Skeletal muscle satellite cell (primary cell): ENCODE measurements around the gene FAM156B. TPM values are rescaled to one million over a fixed set of nuclear protein-coding genes. Genes with fewer than 3 reads are reported as not detected.
"Not testable (repeated sequence)": the region's sequence is repeated elsewhere in the genome, so short reads cannot be mapped to it uniquely, and the experiment has no call there.

Experiments
- H3K27me3 ChIP-seq: 2 replicates; pipeline ENCODE4 v1.7.0; 2013; ENCODE audit warnings: low read length; ENCODE audit not compliant: control insufficient read depth, insufficient read depth
- H3K36me3 ChIP-seq: 2 replicates; pipeline ENCODE4 v1.7.0; 2013; ENCODE audit warnings: mild to moderate bottlenecking, control low read depth, low read length; ENCODE audit not compliant: insufficient read depth
- H3K4me1 ChIP-seq: 2 replicates; pipeline ENCODE4 v1.7.0; 2013; ENCODE audit warnings: low read length; ENCODE audit not compliant: control insufficient read depth, insufficient read depth
- H3K4me2 ChIP-seq: 2 replicates; pipeline ENCODE4 v1.7.0; 2013; ENCODE audit warnings: mild to moderate bottlenecking, low read length
- H3K4me3 ChIP-seq: 2 replicates; pipeline ENCODE4 v1.7.0; 2013; ENCODE audit warnings: low read length
- H3K9ac ChIP-seq: 2 replicates; pipeline ENCODE4 v1.7.0; 2013; ENCODE audit warnings: mild to moderate bottlenecking, low read depth, low read length, moderate library complexity
- H3K9me3 ChIP-seq: replicated peaks from 2 replicates; pipeline ENCODE4 v1.7.0; 2013; ENCODE audit warnings: mild to moderate bottlenecking, control low read depth, low read length
- total RNA-seq: library from RNA; depleted of rRNA; stranded (reverse); fragments of >200 nt; gene quantifications from 2 replicates; pipeline ENCODE4 v1.2.3, GENCODE V29; 2012; rRNA removed

The FAM156B gene, protein sequence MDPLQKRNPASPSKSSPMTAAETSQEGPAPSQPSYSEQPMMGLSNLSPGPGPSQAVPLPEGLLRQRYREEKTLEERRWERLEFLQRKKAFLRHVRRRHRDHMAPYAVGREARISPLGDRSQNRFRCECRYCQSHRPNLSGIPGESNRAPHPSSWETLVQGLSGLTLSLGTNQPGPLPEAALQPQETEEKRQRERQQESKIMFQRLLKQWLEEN
- total RNA-seq, result 12.7 and 13.1 TPM in 2 replicates

DNA sequence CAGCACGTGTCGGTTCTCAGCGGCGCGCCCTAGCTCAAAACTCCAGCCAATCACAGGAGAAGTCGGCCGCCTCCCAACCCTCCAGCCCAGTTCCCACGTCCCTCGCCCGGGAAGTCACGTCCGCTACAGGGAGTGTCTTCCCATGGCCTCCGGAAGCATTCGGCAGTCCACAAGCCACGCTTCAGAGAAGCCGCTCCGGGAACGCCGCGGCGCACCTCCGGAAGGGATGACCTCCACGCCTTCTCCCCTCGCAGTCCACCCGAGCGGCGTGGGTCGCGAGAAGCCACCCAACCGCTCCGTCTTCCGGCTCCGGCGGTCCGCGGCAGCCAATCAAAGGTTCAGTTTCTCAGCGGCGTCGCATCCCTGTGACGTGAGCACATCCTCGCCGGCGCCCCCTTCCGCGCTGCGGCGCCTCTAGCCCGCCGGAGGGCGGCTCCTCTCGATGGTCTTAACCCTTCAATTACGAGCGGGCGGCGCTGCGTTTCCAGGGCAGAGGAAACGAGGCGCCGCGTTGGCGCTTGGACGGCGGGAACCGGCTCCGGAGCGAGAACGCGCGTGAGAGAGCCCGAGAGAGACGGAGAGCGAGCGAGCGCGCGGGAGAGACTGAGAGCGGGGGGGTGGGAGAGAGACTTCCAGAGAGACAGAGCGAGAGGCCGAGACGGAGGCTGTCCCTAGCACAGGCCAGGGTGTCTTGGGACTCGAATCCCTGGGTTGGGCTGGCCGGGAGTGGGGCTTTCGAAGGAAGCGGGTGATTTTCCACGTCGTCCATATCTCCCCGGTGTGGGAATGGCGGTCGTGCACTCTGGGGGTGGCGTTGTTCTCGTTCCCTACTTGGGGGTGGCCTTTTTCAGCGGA is at the start of gene FAM156B:
Gene FAM156B, plus strand, starts transcription at position 476 of the 855 bp plus-strand sequence. CDS start 9,896 bp downstream, outside the sequence.
- H3K36me3 ChIP-seq, H3K9me3 ChIP-seq, H3K4me2 ChIP-seq, H3K4me3 ChIP-seq, H3K27me3 ChIP-seq, H3K4me1 ChIP-seq, H3K9ac ChIP-seq: not testable (repeated sequence)

DNA sequence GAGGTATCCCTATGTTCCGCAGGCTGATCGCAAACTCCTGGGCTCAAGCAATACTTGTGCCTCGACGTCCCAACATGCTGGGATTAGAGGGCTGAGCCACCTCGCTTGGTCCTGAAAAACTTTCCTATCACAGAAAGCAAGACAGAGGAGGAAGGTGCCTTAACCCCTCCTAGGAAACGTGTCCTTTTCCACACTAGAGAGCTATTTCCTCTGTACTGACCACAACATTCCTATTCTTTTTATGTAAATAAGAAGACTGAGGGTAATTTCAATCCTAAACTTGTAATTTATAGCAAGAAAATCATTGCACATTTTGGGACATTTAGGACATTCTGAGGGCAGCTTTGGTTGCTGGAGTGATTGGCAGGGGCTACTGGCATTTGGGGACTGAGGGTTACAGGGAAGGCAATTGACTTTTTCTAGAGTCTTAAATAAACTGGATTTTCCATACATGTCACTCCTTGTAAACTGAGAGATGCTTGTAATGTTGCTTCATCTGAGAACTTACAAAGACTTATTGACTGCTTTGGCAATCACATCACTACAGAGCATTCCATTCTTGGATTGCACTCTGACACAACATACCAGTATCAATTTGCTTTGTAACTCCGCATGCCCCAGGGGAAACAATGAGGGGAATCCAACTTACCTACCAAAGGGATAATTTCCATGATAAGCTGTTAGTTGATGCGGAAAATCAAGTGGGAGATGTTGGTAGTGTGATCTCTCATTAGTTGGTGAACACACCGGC is 44.8 kb upstream of the FAM156B start:
- Histone ChIP-seq H3K4me3 (no peak overlapping the region), H3K27me3 (peaks cover 4% of the 10 kb centered on the region), H3K4me1 (peaks cover 20% of the 10 kb centered on the region), H3K4me2 (peak overlapping the region; percentile 15), H3K9me3 (no peaks in the 10 kb centered on the region), H3K9ac (no peak overlapping the region), H3K36me3 (no peaks in the 10 kb centered on the region)

DNA sequence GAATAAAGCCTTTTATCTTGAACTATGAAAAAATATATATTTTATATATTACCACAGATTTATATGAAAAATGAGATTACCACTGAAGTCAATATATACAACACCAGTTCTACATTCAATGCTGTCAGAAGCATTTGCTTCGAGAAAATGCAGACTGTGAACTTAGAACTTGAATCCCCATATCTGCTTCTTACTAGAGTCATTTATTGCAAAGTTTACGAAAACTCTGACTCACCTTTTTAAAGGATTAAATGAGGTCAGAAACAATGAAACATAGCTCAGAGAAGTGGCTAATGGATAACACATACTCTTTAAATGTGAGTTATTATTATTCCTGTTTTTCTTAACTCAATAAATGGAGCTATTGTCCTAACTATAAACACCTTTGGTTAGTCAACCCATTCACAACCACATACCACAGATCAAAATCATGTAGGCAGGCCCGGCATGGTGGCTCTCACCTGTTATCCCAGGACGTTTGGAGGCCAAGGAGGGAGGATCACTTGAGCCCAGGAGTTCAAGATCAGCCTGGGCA is 40.1 kb upstream of the FAM156B start:
- H3K9me3 ChIP-seq, H3K27me3 ChIP-seq, H3K9ac ChIP-seq, H3K4me2 ChIP-seq, H3K36me3 ChIP-seq, H3K4me3 ChIP-seq: not testable (repeated sequence)
- H3K4me1 ChIP-seq, result peaks cover 17% of the 10 kb centered on the region

DNA sequence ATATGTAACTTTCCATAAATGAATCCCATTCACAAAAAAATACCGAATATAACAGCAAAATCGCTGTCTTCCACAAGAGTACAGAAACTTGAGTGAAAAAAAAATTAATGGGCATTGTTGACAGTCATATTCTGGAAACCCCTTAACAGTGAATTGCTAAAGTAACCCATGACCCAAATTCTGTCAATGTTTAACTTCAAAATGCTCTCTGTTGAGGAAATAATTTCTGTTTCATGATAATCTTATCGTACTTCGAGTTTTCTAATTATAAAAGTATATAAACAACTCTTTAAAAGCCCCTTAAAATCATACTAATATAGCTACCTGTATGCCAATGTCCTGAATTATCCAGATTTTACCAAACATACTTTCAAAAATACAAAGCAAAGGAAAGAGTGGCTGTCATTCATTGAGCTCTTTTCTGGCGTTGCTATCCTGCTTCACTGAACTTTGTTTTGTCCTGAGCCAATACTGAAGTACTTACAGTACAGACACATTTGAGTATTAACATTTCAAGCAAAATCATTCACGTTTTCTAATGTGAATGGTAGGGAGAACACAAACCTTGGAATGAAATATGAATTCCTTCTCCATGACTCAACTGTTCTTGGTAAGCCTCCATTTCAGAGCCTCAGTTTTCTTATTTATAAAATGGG is 31.7 kb upstream of the FAM156B start:
- Histone ChIP-seq H3K27me3 (peaks cover 15% of the 10 kb centered on the region), H3K4me1 (no peaks in the 10 kb centered on the region)

DNA sequence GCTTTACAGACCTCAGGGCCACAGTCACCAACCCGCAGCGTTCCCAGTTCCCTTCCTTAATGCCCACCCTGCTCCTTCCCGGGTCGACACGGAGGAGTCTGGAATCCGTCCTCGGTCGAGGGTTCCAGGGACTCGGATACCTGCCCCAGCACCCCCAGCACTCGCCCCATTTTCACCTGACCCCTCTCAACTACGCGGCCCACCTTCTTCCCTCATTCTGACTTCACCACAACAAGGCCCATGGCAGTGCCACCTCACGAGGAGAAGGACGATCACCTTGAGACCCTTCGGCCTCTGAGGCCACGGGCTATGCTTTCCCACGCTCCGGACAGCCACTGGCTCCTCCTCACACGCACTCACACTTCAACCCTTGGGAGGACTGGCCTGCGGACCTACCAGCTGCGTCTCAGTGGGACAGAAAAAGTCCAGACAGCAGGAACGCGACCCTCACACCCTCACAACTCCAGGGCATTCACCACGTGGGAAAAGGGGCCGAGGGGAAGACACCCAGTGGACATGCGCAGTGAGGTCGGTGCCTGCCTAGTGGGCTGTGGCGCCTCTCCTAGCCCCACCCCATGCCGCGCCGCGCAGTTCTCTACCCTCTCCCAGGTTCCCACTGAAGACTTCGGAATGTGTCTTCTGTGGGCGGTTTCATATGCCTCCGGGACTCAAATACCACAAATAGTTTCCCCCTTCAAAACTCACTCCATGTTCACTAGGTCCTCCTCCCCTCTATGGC is 29.4 kb upstream of the FAM156B start, which contains the start of gene XAGE3:
Gene XAGE3, minus strand, starts transcription at position 474 of the 739 bp plus-strand sequence. CDS start 950 bp downstream, outside the sequence.
- Histone ChIP-seq H3K27me3 (peaks cover 19% of the 10 kb centered on the region), H3K9me3 (no peaks in the 10 kb centered on the region), H3K36me3 (no peaks in the 10 kb centered on the region), H3K4me1 (no peaks in the 10 kb centered on the region), H3K9ac (no peak within 1 kb of the TSS), H3K4me2 (no peak within 1 kb of the TSS), H3K4me3 (no peak within 1 kb of the TSS)

More for the DNA sequence above, 31.7 kb upstream of the FAM156B start:
- Histone ChIP-seq H3K36me3 (no peaks in the 10 kb centered on the region), H3K4me3 (no peak overlapping the region), H3K4me2 (no peak overlapping the region), H3K9ac (no peak overlapping the region), H3K9me3 (no peaks in the 10 kb centered on the region)

DNA sequence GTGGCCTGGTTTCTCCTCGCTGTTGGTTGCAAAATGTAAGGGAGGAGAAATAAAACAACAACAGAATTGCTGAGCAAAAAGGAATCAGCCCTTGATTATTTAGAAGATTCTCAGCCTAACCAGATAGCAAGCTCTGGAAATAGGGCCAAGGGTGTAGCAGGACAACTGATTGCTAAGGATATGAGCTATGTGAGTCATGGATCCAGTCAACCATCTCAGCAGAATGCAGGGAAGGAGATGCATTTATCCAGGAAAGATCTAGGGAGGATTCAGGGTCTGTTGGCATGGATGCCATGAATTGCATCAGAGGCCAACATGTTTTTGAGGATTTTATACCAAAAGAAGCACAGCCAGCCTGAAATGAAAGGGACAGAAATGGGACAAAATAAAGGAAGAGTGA is 27.1 kb upstream of the FAM156B start:
- no peaks in the 10 kb centered on the region for H3K36me3 ChIP-seq
- no peak overlapping the region for H3K9ac ChIP-seq
- H3K9me3 ChIP-seq, result no peaks in the 10 kb centered on the region
- peaks cover 13% of the 10 kb centered on the region for H3K27me3 ChIP-seq
- no peak overlapping the region for H3K4me3 ChIP-seq
- H3K4me2 ChIP-seq, result no peak overlapping the region
- H3K4me1 ChIP-seq, result no peaks in the 10 kb centered on the region

DNA sequence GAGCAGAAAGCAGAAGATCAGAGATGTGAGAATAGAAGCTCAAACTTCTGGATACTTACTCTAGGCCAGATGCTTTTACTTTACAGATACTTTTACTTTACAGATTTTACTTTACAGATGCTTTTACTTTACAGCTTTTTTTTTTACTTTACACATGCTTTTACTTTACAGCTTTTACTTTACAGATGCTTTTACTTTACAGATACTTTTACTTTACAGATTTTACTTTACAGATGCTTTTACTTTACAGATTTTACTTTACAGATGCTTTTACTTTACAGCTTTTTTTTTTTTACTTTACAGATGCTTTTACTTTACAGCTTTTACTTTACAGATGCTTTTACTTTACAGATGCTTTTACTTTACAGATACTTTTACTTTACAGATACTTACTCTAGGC is 23.3 kb upstream of the FAM156B start:
- not testable (repeated sequence) for H3K4me1 ChIP-seq, H3K4me2 ChIP-seq, H3K36me3 ChIP-seq, H3K9ac ChIP-seq, H3K4me3 ChIP-seq, H3K9me3 ChIP-seq
- peaks cover 20% of the 10 kb centered on the region for H3K27me3 ChIP-seq

DNA sequence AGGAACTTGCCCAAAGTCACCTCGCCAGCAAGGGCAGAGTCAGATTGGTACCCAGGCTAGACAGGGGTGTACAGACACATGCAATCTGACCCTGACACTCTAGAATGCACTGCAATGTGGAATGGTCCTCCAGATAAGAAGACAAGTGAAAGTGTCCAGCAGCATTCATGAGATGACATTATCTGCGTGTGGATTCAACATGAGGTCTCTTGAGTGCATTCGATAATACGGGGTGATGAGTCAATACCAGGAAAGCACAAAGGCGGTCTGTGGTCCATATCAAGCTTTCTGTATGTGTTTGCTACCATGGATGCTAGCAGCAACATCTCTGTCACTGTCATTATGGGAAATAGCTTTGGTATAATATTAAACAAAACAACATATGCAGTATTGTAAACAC is 22.5 kb upstream of the FAM156B start:
- Histone ChIP-seq H3K36me3 (no peaks in the 10 kb centered on the region), H3K9me3 (no peaks in the 10 kb centered on the region), H3K4me2 (no peak overlapping the region), H3K4me3 (no peak overlapping the region), H3K9ac (no peak overlapping the region), H3K27me3 (peaks cover 20% of the 10 kb centered on the region), H3K4me1 (no peaks in the 10 kb centered on the region)

DNA sequence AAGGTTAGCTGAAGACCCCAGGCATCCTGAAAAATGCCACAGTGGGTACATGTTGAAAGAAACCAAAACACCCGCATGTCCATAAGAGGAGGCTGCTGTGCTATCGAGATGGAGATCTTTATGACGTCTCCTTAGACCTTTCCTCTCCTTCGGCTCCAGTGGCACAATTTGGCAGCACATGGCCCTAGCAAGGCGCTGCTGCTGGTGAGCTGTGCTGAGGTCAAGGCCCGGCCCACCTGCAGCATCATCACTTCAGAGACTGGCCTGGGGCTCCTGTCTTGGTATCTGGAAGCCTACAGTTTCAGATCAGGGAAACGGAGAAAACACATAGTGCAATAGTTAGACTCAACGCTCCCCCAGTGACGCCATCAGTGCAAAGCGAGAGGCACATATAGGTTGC is 21.7 kb upstream of the FAM156B start:
- H3K9me3 ChIP-seq, H3K4me2 ChIP-seq, H3K4me1 ChIP-seq, H3K4me3 ChIP-seq, H3K9ac ChIP-seq, H3K36me3 ChIP-seq: not testable (repeated sequence)
- H3K27me3 ChIP-seq, result peaks cover 20% of the 10 kb centered on the region

DNA sequence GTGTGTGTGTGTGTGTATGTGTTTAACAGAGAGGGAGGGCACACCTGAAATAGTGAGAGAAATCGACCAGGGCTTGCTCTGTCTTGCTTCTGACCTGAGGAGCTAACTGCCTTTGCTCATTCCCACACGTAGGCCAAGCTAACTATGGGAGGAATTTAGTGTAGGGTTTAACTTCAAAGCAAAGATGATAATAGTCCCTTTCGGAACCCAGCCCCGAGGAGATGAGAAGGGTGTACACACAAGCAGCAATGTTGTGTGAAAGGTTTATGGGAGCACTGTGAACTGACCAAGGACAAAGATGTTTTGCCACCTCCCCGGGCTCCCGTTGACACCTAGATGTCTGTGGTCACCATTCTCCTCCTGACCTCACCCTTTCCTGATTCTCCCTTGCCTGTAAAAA is 20.7 kb upstream of the FAM156B start:
- H3K4me3 ChIP-seq, H3K9ac ChIP-seq, H3K4me1 ChIP-seq, H3K9me3 ChIP-seq, H3K4me2 ChIP-seq, H3K36me3 ChIP-seq: not testable (repeated sequence)
- peaks cover 16% of the 10 kb centered on the region for H3K27me3 ChIP-seq
